ENCODE measurements around the gene METRN.
A peak's percentile ranks its signal among the peaks of the same experiment; 100 is the strongest.

The METRN gene

DNA sequence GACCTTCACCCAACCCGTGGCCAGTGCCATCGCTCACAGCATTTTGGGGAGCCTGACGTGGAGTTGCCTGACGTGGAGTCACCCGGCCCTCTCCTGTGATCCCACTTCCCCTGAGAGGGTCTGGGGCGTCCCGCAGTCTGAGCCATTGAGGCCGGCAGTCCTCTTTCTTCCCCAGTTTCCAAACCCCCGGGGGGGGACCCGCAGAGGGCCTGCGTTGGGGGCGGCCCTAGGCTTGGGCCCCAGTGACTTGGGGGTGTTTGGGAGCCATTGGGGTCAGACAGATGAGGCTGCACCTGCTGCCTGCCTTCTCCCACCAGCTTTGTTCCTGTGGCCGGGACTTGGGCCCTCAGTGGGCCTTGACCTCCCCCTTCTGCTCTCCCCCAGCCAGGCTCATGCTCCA, 45.3 kb upstream of the METRN start:
- POLR2A ChIA-PET (ENCODE audit: low non-redundant PET), result no interaction called here
- TF ChIP-seq, protein P1, sequence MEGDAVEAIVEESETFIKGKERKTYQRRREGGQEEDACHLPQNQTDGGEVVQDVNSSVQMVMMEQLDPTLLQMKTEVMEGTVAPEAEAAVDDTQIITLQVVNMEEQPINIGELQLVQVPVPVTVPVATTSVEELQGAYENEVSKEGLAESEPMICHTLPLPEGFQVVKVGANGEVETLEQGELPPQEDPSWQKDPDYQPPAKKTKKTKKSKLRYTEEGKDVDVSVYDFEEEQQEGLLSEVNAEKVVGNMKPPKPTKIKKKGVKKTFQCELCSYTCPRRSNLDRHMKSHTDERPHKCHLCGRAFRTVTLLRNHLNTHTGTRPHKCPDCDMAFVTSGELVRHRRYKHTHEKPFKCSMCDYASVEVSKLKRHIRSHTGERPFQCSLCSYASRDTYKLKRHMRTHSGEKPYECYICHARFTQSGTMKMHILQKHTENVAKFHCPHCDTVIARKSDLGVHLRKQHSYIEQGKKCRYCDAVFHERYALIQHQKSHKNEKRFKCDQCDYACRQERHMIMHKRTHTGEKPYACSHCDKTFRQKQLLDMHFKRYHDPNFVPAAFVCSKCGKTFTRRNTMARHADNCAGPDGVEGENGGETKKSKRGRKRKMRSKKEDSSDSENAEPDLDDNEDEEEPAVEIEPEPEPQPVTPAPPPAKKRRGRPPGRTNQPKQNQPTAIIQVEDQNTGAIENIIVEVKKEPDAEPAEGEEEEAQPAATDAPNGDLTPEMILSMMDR (conservative IDR thresholded peaks at IDR 0.05; ENCODE audit: low read depth), result no peak
- CTCF ChIA-PET, result no interaction called here
- H3K27ac ChIP-seq, result peak overlapping the region; percentile 94
- no peak for DNase-seq (ENCODE audit: low spot score)

DNA sequence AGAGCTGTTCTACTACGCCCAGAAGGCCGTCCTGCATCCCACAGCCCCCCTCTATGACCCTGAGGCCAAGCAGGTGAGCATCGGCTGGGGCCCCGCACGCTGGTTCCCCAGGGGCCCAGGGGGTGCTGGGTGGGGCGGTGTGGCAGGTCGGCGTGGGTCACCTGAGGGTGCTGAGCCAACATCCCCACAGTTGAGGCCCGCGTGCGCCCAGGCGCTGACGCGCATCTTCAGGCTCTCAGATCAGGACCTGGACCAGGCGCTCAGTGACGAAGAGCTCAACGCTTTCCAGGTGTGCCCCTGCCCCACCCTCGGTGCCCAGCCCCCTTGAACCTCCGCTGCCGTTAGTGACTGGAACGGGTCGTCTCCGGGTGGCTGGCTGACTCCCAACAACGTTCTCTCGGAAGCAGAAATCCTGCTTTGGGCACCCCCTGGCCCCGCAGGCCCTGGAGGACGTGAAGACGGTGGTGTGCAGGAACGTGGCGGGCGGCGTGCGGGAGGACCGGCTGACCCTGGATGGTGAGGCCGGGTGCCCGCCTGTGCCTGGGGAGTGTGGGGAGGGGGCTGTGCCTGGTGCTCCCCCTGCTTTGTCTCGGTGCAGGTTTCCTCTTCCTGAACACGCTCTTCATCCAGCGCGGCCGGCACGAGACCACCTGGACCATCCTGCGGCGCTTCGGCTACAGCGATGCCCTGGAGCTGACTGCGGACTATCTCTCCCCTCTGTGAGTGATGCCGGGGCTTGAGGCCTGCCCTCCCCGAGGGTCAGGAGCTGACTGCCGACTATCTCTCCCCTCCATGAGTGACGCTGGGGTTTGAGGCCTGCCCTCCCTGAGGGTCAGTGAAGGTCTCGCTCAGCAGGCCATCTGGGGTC, 44.2 kb upstream of the METRN start:
- TF ChIP-seq, protein P1 (conservative IDR thresholded peaks at IDR 0.05; ENCODE audit: low read depth), result no peak
- ChIA-PET POLR2A (ENCODE audit: low non-redundant PET) (interaction anchor here (0.6 kb wide), 1 partner anchor 52 kb away, joined by 3 read pairs; no protein-coding TSS in a partner anchor), CTCF (interaction anchor here (1.2 kb wide), 1 partner anchor 89 kb away, joined by 7 read pairs; no protein-coding TSS in a partner anchor)
- DNase-seq (ENCODE audit: low spot score), result no peak
- peak overlapping the region; percentile 94 for H3K27ac ChIP-seq

DNA sequence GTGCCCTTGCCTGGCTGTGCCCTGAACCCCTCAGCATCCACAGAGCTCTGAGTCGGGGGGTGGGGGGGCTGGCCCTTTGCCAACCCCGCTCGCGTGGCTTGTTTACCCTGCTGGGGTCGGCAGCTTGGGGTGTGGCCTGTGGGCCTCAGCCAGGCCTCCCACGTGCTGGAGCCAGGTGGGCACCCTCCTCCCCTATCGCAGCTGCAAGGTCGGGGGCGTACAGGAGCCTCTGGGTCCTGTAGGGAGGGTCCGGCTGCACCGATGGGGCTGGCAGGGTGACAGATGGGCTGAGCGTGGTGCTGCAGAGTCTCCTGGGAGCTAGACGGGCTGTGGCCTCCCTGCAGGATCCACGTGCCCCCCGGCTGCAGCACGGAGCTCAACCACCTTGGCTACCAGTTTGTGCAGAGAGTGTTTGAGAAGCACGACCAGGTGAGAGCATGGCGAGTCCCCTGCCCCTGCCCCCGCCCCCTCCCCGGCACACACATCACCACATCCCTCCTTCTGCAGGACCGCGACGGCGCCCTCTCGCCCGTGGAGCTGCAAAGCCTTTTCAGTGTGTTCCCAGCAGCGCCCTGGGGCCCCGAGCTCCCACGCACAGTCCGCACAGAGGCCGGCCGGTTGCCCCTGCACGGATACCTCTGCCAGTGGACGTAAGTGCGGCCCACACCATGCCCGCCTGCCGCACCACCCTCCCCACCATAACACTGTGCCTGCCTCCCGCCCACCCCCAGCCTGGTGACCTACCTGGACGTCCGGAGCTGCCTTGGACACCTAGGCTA, 43.4 kb upstream of the METRN start:
- no peak for DNase-seq (ENCODE audit: low spot score)
- CTCF ChIA-PET, result interaction anchor here (0.6 to 1.2 kb wide), 2 partner anchors 14 to 89 kb away, joined by 3 to 7 read pairs; no protein-coding TSS in a partner anchor
- POLR2A ChIA-PET (ENCODE audit: low non-redundant PET), result interaction anchor here (0.5 to 0.6 kb wide), 3 partner anchors 13 to 51 kb away, joined by 3 to 5 read pairs (median 3); partner anchors contain the start of gene JMJD8
- H3K27ac ChIP-seq, result peak overlapping the region; percentile 94
- TF ChIP-seq, protein P1 (conservative IDR thresholded peaks at IDR 0.05; ENCODE audit: low read depth), result no peak

DNA sequence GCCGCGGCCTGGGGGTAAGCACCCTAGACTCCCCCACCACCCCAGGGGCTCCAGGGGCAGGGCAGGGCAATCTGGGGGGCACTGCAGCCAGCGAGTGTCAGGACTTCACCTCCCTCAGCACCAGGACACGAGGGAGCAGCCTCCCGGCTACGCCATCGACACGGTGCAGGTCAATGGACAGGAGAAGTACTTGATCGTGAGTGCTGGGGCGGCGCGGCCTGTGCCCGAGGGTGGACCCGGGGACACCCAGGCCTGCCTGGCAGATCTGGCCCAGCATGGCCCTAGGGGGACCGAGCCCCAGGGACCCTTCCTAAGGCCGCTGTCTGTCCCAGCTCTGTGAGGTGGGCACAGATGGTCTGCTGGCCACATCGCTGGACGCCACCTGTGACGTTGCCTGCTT, 42.5 kb upstream of the METRN start:
- ChIA-PET POLR2A (ENCODE audit: low non-redundant PET) (interaction anchor here (0.6 kb wide), 1 partner anchor 12 kb away, joined by 5 read pairs; the partner anchor contains the start of gene JMJD8), CTCF (no interaction called here)
- DNase-seq (ENCODE audit: low spot score), result no peak
- H3K27ac ChIP-seq, result peak overlapping the region; percentile 94
- TF ChIP-seq, protein P1 (conservative IDR thresholded peaks at IDR 0.05; ENCODE audit: low read depth), result no peak

DNA sequence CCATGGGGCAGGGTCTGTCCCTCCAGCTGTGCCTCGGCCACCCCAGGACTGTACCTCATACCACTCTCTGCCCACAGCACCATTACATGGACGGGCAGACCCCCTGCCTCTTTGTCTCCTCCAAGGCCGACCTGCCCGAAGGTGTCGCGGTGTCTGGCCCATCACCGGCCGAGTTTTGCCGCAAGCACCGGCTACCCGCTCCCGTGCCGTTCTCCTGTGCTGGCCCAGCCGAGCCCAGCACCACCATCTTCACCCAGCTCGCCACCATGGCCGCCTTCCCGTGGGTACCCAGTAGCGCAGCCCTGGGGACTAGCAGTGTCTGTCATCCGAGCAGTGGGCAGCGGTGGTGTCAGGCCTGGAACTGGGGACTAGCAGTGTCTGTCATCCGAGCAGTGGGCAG, 42.1 kb upstream of the METRN start:
- CTCF ChIA-PET, result no interaction called here
- TF ChIP-seq, protein P1 (conservative IDR thresholded peaks at IDR 0.05; ENCODE audit: low read depth), result no peak
- POLR2A ChIA-PET (ENCODE audit: low non-redundant PET), result no interaction called here
- peak overlapping the region; percentile 94 for H3K27ac ChIP-seq
- DNase-seq (ENCODE audit: low spot score), result no peak

DNA sequence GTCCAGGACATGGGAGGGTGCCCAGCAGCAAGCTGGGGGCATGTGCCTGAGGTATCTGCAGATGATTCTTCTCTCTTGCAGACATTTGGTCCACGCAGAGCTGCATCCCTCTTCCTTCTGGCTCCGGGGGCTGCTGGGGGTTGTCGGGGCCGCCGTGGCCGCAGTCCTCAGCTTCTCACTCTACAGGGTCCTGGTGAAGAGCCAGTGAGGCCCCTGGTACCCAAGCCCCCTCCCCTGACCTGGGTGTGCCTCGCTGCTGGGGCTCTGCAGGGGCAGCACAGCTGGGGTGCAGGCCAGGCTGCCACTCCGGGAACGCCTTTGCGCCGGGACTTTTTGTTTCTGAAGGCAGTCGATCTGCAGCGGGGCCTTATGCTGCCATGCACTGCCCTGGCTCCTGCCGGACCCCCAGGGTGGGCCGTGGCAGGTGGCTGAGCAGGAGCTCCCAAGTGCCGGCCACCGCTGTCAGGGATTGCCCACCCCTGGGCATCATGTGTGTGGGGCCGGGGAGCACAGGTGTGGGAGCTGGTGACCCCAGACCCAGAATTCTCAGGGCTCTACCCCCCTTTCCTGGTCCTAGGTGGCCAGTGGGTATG, 41.4 kb upstream of the METRN start:
- CTCF ChIA-PET, result interaction anchor here (0.8 kb wide), 1 partner anchor 25 kb away, joined by 4 read pairs; no protein-coding TSS in a partner anchor
- no peak for DNase-seq (ENCODE audit: low spot score)
- peak overlapping the region; percentile 94 for H3K27ac ChIP-seq
- TF ChIP-seq, protein P1 (conservative IDR thresholded peaks at IDR 0.05; ENCODE audit: low read depth), result no peak
- POLR2A ChIA-PET (ENCODE audit: low non-redundant PET), result no interaction called here

Measured in RWPE1 (cell line).